SK-N-SH treated with all-trans-retinoic acid at 6 μM for 48 hours (cell line): Measurements from ENCODE around the gene MTF1.

Experiments
- ARNTL ChIP-seq: fragments of 450-650 bp; formaldehyde crosslinking; IDR thresholded peaks from 2 replicates; pipeline ENCODE4 v1.5.0; 2020; ENCODE audit warnings: low read depth, mild to moderate bottlenecking, moderate library complexity, borderline replicate concordance
- CREB5 ChIP-seq: fragments of 250-450 bp; sonication (Bioruptor Pico); IDR thresholded peaks from 2 replicates; pipeline ENCODE4 v1.5.1; 2020; ENCODE audit warnings: low read depth, mild to moderate bottlenecking, moderate library complexity
- CSRNP3 ChIP-seq: fragments of 250-450 bp; sonication (Bioruptor Pico); IDR thresholded peaks from 2 replicates; pipeline ENCODE4 v1.5.1; 2021; ENCODE audit warnings: mild to moderate bottlenecking, moderate library complexity
- ISL1 ChIP-seq: fragments of 250-450 bp; sonication (Bioruptor Pico); IDR thresholded peaks from 2 replicates; pipeline ENCODE4 v2.1.2; 2022; ENCODE audit warnings: mild to moderate bottlenecking, moderate library complexity
- POU6F1 ChIP-seq: fragments of 250-450 bp; sonication (Bioruptor Pico); IDR thresholded peaks from 2 replicates; pipeline ENCODE4 v1.8.0; 2021; ENCODE audit warnings: low read depth, mild to moderate bottlenecking, moderate library complexity, borderline replicate concordance
- PPARA ChIP-seq: fragments of 250-450 bp; sonication (Bioruptor Pico); IDR thresholded peaks from 2 replicates; pipeline ENCODE4 v1.5.0; 2020; ENCODE audit warnings: mild to moderate bottlenecking, borderline replicate concordance
- TSHZ2 ChIP-seq: fragments of 250-450 bp; sonication (Bioruptor Pico); IDR thresholded peaks from 2 replicates; pipeline ENCODE4 v1.5.0; 2020; ENCODE audit warnings: mild to moderate bottlenecking, moderate library complexity
- ZFP3 ChIP-seq: fragments of 250-450 bp; sonication (Bioruptor Pico); IDR thresholded peaks from 2 replicates; pipeline ENCODE4 v1.5.0; 2020; ENCODE audit warnings: mild to moderate bottlenecking, moderate library complexity
- ZFP30 ChIP-seq: fragments of 450-650 bp; formaldehyde crosslinking; IDR thresholded peaks from 2 replicates; pipeline ENCODE4 v1.5.0; 2022; ENCODE audit warnings: mild to moderate bottlenecking, moderate library complexity
- ZNF565 ChIP-seq: fragments of 450-650 bp; formaldehyde crosslinking; conservative IDR thresholded peaks from 2 replicates; pipeline ENCODE4 v1.5.0; 2020; ENCODE audit warnings: low read depth, mild to moderate bottlenecking, moderate library complexity

GRCh38 chr1:37851782-37852210, 7.6 kb downstream of the MTF1 start:
- TF ChIP-seq ZFP30 (CRISPR knock-in tag) (no peak), ISL1 (no peak), CSRNP3 (CRISPR knock-in tag) (no peak), ZNF565 (CRISPR knock-in tag) (no peak), POU6F1 (CRISPR knock-in tag) (no peak), PPARA (CRISPR knock-in tag) (no peak), ZFP3 (no peak), CREB5 (CRISPR knock-in tag) (no peak), TSHZ2 (CRISPR knock-in tag) (no peak), ARNTL (CRISPR knock-in tag) (no peak)
